Activated CD8-positive, alpha-beta memory T cell treated with anti-CD3 and anti-CD28 coated beads for 48 hours (primary cell): ENCODE results near the gene GPR61.
A peak's percentile ranks its signal among the peaks of the same experiment; 100 is the strongest.

ENCODE experiments used
- DNase-seq, 3 experiments: peaks; one replicate each; pipeline ENCODE4 v3.0.0-alpha.2; 2020; ENCODE audit warnings: low read depth in 2 of 3, low spot score in 2 of 3

GPR61 gene

DNA sequence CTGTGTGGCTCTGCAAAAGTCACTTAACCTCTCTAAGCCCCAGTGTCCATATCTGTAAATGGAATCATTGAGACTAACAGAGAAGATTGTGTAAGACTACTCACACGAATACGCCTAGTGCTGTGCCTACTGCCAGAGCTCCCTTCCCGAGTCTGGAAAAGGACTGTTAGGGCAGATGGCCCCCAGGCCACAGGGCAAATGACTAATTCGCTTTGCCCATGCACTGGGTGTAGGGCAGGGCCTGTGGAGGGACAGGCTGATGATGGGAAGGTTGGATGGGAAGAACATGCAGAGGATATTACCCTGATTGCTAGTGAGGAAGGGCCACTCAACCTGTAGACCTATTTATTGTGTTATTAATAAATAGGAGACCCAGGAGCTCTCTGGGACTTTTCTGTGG is 4.2 kb upstream of the GPR61 start:
- no peak for DNase-seq

DNA sequence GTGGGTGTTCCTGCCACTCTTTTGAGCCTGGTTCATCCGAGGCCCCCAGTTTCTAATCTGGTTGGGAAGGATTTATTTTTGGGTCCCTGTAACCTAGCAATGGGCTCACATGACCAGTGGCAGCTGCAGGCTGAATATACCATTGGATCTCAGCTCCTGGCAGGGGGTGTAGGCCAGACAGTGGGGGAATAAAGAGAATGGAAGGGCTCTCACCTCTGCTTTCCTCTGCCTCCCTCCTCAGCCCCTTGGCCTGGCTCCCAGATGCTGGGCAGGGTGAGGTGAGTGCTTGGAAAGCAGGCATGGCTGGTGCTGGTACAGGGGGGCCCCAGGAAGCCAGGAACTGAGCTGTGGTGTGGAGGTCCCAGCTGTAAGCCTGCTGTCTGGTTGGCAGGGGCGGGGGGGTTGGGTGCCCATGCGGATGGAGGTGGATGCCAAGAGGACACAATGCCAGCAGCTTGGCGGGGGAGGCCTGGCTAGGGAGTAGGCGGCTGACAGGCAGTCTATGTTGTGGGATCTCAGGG is 3.6 kb upstream of the GPR61 start:
- DNase-seq: no peak

DNA sequence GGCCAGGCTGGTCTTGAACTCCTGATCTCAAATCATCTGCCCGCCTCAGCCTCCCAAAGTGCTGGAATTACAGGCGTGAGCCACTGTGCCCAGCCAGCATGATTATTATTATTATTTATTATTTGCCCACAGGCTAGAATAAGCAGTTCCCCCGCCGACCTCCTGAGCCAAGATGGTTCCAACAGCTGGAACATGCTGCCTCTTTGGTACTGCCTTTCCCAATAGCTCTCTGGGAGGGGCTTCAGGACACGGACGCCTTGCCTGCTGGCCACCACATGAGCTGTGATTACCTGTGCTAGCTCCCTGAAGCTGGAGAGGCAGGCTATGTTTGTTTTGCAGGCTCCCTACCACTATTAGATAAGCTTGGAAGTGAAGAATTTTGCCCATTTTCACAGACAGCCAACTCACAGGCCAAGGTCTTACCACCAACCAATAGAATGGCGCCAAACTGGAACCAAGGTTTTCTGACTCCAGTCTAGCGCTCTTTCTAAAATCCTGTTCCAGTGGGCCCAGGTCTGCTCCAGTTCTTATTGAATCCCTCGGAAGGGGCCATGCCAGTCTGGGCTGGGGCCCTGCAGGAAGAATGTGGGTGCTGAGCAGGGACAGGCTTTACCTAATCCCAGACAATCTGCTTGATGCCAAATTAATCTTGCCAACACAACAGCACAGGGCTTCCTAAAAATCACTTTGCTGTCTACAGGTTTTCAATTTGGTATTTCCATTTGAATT is 2.1 kb upstream of the GPR61 start:
- DNase-seq: no peak

DNA sequence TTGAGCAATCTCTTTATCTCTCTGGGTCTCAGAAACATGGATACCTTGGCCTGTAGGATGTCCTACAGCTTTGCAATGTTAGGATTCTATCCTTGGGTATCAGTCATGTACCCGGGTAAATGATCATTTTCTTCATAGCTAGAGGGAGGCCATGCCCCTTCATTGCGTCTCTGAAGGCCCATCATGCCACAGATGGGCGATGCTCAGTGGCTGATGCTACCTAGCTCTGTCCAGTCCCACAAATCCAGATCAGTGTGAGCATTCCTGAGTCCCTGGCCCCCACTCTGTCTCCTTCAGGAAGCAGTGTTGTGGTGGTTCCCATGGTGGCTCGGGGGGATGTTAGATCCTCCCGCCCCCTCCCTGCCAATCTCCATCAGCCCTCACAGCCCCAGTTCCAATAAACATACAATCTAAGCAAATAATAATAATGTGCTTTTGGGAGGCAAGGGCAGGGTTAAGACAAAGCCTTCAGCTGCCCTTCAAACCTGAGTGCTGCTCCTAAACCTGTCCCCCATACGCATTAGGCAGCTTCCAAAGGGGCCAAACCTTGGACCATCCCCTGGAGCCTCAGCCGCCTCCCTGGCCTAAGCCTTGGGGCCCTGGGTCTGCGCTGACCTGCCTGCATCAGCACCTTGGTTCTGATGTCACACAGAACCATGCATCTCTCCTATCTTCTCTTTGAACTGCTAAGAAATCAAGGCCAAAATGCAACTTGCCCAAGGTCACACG is 681 bp upstream of the GPR61 start:
- DNase-seq: no peak

DNA sequence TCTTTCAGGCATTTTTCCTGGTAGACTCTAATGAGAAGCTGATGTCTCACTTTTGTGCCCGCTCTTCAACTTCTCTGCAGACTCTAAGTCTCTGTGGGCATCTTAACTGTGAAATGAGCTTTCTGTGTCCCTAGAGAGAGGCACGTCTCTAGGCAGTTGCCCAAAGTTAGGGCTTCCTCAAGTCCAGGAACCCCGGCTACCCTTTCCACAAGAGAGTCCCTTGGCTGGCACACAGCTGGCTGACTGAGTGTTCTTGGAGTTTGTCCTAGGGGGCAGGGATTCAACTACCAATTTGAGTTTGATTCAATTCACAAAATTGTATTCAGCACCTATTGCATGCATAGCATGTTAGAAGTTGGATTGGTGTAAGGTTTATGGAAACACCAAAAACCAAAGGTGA is 1.4 kb downstream of the GPR61 start:
- no peak for DNase-seq

DNA sequence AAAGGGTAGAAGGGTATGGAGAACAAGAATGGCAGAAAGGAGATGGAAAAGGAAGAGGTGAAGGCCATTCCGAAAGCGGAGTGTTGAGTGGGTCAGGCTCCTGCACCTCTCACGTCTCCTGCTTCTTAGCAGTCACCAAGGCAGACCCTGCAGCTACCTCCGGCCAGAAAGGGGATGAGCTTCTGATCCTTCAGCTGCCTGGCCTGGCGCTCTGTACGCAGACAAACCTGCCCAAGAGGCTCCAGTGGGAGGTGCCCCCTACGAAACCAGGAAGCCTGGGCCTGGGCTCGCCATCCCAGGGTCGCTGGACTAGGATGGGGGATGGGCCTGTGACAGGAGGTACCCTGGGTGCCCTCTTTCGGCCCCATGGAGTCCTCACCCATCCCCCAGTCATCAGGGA is 3.0 kb downstream of the GPR61 start:
- no peak for DNase-seq

DNA sequence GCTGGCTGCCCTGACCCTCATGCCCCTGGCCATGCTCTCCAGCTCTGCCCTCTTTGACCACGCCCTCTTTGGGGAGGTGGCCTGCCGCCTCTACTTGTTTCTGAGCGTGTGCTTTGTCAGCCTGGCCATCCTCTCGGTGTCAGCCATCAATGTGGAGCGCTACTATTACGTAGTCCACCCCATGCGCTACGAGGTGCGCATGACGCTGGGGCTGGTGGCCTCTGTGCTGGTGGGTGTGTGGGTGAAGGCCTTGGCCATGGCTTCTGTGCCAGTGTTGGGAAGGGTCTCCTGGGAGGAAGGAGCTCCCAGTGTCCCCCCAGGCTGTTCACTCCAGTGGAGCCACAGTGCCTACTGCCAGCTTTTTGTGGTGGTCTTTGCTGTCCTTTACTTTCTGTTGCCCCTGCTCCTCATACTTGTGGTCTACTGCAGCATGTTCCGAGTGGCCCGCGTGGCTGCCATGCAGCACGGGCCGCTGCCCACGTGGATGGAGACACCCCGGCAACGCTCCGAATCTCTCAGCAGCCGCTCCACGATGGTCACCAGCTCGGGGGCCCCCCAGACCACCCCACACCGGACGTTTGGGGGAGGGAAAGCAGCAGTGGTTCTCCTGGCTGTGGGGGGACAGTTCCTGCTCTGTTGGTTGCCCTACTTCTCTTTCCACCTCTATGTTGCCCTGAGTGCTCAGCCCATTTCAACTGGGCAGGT is 3.8 kb downstream of the GPR61 start:
- DNase-seq: no peak

DNA sequence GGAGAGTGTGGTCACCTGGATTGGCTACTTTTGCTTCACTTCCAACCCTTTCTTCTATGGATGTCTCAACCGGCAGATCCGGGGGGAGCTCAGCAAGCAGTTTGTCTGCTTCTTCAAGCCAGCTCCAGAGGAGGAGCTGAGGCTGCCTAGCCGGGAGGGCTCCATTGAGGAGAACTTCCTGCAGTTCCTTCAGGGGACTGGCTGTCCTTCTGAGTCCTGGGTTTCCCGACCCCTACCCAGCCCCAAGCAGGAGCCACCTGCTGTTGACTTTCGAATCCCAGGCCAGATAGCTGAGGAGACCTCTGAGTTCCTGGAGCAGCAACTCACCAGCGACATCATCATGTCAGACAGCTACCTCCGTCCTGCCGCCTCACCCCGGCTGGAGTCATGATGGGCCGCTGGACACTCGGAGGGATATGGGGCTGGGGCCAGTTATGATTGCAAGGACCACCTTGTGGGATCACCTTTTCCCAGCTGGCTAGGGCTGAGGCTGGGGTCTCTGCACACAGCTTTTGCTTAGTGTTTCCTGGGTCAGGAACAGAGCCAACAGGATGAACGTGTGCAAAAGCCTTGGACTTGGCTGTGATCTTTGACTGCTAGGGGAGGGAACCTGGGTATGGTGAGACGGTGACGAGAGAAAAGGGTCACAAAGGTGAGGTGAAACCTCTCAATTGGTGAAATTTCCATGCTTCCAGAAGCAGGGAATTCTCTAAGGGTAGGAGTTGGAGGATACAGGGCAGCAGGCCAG is 4.5 kb downstream of the GPR61 start:
- DNase-seq: no peak

DNA sequence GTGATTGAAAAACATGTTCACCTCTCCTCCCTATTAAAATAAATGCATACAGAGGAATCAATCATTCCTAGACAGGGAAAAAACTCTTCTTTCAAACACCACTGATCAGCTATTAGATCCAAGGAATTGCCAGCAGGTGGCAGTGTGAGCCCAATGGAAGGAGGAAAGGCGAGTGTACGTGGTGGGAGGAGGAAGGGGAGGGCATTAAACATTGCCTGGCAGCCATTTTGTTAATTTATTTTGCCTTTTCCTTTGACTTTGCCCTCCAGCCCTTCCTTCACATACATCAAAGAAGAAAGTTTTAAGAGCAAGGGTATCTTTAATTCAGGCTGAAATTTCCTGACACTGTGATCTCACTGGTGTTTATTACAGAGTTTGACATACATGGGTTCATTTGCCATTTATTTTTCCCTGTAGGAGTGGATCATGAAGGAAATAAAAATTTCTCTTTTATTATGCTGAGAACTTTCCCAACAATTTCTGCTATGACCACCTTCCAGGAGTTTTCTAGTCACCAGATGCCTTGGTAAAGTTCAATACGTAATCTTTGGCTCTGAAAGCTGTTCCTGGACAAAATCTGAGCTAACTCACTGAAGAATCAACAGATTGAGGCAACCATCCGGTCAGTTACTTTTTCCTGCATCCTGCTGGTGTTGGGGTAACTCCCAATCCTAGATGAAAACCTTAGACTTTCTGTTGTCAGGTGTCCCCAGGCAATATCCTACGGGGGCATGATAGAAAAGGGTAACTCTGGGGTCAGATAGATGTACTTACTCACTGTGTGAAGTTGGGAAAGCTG is 6.8 kb downstream of the GPR61 start:
- DNase-seq: peak; percentile 52 to 75 (median 64)

DNA sequence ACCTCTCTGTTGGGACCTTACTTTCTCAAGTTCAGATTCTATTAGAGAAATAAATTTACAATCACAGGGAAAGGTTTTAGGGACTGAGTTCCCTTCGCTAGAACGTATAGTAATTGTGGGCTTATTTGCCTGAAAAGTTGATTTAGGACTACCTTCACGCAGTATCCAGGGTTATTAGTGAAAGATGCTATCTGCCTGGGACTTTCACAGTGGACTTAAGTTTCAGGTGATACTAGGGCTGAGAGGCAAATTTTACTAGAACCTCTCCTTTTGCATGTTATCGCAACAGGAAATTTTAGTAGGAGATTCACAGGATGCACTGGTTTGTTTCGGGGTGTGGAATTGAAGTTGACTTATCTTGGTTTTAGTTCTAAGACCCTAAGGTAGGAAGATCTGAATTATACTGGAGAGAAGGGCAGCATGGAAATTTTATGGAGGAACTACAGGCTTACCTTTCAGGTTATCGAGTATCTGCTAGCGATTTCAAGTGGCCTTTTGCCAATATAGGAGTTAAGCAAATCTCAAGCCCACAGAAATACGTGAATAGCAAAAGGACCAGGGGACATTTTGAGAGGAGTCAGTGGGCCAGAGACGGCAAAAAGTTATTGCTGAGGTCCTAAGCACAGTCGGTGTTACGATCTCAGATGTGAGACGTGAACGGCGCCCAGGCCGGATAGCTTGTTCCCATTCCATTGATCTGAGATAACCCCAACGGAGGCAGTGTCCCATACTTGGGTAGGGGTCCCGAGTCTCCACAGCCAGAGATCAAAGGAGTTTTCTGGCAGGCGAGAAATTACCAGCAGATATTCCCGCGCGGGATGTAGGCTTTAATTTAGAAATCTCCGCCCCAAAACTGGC is 8.0 kb downstream of the GPR61 start:
- no peak for DNase-seq

DNA sequence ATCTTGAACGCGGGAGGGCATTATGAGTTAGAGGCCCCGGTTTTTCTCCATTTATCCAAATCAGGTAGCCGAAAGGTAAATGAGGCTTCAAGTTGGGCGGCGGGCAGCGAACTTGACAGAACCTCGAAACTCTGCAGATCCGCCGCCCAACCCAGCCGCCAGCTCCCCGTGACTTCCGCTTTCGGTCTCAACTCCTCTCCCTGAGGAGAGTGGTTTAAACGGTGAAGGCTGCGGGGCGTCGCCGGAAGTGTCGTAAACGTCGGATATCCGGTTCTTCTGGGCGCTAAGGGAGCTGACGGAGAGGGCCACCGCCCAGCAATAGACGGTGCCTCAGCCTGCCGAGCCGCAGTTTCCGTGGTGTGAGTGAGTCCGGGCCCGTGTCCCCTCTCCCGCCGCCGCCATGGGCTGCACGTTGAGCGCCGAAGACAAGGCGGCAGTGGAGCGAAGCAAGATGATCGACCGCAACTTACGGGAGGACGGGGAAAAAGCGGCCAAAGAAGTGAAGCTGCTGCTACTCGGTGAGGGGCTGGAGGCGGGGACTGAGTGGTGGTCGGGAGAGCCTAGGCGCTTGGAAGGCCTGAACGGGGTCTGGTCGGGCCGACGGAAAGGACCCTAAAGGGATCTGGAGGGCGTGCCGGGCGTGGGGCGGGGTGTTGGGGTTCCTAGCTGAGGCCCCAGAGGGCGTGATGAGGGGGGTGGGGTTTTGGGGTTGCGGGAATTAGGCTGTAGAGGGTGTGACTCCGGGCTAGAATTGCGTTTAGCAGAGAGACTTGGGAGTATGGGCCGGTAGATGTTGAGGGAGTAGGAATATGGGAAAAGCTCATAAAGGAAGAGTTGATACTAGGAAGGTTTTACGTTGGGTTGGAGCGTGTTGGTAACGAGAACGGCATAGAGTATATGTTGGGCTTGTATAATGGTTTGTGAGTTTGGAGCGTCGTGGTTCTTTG is 8.9 kb downstream of the GPR61 start, which contains the start of gene GNAI3:
Gene GNAI3 (plus strand): TSS at position 295 of the 947 bp plus-strand sequence. CDS start 106 bp downstream, at position 401.
- peak; percentile 73 to 91 (median 90) for DNase-seq

DNA sequence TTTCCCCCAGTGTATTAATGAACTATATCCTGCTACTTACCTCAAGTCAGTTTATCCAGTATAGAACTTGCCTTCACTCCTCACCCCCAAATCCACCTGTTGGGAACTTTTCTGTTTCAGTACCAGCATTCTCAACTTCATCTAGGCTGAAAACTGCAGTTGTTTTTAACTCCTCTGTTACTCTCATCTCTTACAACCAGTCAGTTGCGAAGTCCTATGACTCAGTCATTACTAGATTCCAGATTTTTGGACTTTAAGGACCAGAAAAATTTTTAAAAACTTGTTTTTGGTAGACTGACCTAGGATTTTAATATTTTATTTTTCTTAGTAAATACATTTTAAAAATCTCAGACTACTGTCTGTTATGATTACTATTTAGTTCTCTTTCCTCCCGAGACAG is 16.9 kb downstream of the GPR61 start:
- DNase-seq: no peak

DNA sequence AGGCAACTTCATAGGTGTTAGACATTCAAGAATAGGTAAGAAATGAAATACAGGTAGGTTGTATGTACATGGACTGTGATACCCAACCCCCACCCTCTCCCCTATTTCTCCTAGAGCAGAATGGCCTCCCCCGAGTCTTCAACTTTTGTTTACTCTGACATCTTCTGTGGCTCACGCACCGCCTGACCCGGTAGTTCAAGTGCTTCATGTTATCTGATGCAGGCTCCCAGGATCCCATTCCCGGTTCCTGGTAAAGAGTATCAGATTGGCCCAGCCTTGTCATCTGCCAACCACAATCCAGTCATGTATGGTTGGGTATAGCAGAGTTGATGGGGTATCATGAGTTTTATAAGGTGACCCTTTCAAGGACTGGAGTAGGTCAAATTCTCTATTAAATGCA is 17.8 kb downstream of the GPR61 start:
- DNase-seq: no peak

DNA sequence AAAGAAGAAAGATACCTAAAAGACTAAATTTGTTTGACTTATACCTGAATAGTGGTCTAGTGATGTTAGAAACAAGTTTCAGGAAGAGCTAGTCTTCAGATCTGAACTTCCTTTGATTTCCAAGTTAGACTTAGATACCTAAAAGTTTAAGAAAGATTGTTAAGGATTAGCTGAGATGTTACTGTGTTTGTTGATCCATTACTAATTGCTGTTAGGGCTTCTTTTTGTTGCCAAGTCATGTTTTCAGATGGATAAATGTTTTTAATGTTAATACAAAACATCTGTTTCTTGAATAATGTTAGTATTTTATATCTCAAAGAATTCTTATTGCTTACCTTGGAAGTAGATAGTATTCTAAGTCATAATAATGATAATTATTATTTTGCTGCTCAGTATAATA is 20.3 kb downstream of the GPR61 start:
- DNase-seq: no peak

DNA sequence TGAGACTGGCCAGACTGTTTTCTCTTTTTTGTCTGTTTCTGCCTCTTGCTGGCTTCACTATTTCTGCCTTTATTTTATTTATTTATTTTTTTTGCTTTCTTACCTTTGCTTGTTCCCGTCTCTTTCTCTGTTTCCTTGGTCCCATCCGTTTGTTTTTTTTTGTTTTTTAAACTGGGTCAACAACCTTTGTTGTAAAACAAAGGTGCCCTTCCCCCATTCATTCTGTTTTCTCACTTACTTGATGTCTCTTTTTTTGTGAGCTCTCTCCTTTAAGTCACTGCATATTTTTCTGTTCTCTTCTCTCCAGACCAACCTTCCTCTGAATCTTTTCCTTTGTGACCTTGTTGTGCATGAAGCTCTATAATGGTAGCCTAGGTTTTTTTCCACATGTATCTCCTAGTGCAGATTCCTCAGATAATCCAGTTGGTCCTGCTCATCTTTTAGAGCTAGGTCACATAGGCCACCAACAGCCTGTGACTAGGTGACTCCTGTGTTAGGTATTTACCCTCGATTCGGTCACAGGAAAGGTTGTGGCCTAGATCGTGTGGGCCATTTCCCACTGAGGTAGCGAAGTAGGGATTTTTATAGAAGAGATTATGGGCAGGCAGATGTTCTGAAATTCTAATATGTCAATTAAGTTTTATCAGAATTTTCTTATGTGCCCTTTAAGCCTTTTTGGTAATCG is 24.7 kb downstream of the GPR61 start:
- no peak for DNase-seq

DNA sequence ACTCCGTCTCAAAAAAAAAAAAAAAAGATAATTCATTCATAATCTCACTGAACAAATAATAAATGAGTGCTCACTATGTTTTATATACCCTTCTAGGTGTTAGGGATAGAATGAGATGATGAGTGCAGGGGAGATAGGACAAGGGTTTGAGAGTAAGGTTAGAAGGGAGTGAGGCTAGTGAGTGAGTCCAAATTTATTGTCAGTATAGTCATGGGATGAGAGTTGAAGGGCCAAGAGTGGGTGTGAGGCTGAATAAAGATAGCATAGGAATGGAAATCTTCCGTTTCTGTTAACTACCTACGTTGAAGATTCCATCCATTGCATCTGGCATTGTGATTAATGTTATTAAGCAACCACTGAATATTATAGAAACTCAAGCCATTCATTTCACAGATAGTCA is 25.6 kb downstream of the GPR61 start:
- no peak for DNase-seq

DNA sequence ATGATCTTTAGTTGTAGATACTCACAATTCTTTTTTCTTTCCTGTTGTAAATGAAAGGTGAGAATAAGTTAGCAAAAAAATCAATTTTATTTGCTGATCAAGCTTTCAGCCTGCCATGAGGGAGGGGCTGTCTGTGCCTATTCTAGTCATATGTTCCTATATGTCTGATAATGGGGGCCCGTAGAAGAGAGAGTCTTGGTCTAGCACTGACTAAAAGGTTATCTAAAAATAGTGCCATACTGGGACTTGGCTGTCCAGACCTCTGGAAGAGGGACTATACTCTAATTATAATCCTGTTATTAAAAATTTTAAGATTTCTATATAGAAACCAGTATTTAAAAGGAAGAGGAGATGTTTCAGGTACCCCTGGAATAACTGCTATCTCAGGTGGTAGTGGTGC is 27.3 kb downstream of the GPR61 start:
- no peak for DNase-seq
